Activated CD8-positive, alpha-beta memory T cell treated with anti-CD3 and anti-CD28 coated beads, Interleukin-2, amount 10 ng/mL, durations not matched to agents 7 days and 5 days (primary cell): ENCODE results near the gene VCX3B. TPM values are rescaled to one million over a fixed set of nuclear protein-coding genes. Genes with fewer than 3 reads are reported as not detected.
"Not testable (repeated sequence)": the region's sequence is repeated elsewhere in the genome, so short reads cannot be mapped to it uniquely, and the experiment has no call there.

Experiments used
- ATAC-seq: fragments of 150-1000 bp; cut with Tn5 transposase; one replicate; pipeline ENCODE4 v1.10.0; 2021; ENCODE audit warnings: moderate library complexity
- CTCF ChIA-PET: fragments of 350-600 bp; sonication (Branson Sonifier 250); formaldehyde crosslinking; loops from one replicate; lab custom pipeline; 2021; ENCODE audit warnings: antibody characterized with exemption; lab: Charles Lee
- DNase-seq: peaks from one replicate; pipeline ENCODE4 v3.0.0-alpha.2; 2020
- H3K27ac Mint-ChIP-seq: one replicate; pipeline ENCODE4 v1.8.0; 2021; ENCODE audit warnings: mild to moderate bottlenecking, mixed read lengths
- H3K27me3 Mint-ChIP-seq: one replicate; pipeline ENCODE4 v1.8.0; 2021; ENCODE audit warnings: mixed read lengths
- H3K36me3 Mint-ChIP-seq: one replicate; pipeline ENCODE4 v1.8.0; 2021; ENCODE audit warnings: mild to moderate bottlenecking, mixed read lengths
- H3K4me1 Mint-ChIP-seq: one replicate; pipeline ENCODE4 v1.8.0; 2021; ENCODE audit warnings: mixed read lengths
- H3K4me3 Mint-ChIP-seq: one replicate; pipeline ENCODE4 v1.8.0; 2021; ENCODE audit warnings: mild to moderate bottlenecking, moderate library complexity, mixed read lengths
- H3K9me3 Mint-ChIP-seq: one replicate; pipeline ENCODE4 v1.8.0; 2022; ENCODE audit warnings: low read depth, mixed read lengths
- total RNA-seq, 2 experiments: library from RNA; stranded (reverse); gene quantifications; one replicate each; pipeline ENCODE4 v1.2.3, GENCODE V29; 2021

Gene VCX3B
- total RNA-seq, 2 experiments from 2014 or later: not detected

DNA sequence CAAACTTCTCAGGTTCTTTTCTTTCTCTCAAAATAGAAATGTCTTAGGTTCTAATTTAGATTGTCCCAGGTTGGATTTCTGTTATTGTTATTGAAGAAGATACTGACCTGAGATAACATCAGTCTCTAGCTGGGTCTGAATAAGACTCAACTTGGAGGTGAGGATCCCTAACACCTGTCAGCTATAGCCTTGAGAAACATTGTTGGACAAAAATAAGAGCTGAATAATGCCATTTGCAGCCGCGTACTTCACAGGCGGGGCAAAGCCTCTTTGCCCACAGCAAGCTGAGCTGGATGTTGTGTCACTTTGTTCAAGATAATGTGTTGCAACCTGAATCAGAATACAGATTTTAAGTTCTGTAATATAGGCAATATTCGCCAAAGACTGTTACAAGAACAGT, 35.6 kb downstream of the VCX3B start:
- DNase-seq (no peak), ATAC-seq (no peak)
- H3K27ac Mint-ChIP-seq: no peak overlapping the region
- no peak overlapping the region for H3K4me3 Mint-ChIP-seq
- H3K9me3 Mint-ChIP-seq: no peaks in the 10 kb centered on the region
- CTCF ChIA-PET: no interaction called here
- H3K27me3 Mint-ChIP-seq: no peaks in the 10 kb centered on the region
- H3K36me3 Mint-ChIP-seq: no peaks in the 10 kb centered on the region
- no peaks in the 10 kb centered on the region for H3K4me1 Mint-ChIP-seq

DNA sequence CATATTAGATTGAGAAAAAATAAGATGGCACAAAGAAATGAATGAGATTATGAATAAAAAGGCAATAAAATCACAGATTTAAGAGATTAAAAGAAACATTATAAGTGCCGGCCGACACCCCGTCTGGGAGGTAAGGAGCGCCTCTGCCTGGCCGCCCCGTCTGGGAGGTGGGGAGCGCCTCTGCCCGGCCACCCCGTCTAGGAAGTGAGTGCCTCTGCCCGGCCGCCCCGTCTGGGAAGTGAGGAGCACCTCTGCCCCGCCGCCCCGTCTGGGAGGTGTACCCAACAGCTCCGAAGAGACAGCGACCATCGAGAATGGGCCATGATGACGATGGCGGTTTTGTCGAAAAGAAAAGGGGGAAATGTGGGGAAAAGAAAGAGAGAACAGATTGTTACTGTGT, 37.5 kb downstream of the VCX3B start:
- H3K27me3 Mint-ChIP-seq, H3K9me3 Mint-ChIP-seq, CTCF ChIA-PET, ATAC-seq, DNase-seq, H3K4me1 Mint-ChIP-seq, H3K4me3 Mint-ChIP-seq, H3K36me3 Mint-ChIP-seq, H3K27ac Mint-ChIP-seq: not testable (repeated sequence)

DNA sequence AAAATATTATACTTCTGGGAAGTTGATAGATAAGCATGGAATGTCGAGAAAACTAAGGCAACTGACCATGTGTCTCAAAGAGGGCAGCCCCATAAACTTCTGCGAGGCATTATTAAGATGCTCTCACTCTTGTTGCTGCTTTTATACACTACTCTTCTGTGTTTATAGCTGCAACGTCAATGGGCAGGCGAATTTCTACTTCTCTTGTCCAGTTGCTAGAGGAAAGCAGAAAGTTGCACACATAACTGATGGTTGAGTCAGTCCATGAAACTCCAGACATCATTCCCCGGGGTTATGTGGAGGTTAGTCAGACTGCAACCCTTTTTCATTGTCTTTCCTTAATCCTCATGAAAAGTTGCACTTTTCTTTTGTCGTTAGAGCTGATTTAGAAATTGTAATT, 39.8 kb downstream of the VCX3B start:
- Mint-ChIP-seq H3K27me3 (no peaks in the 10 kb centered on the region), H3K27ac (no peak overlapping the region), H3K4me3 (no peak overlapping the region), H3K9me3 (no peaks in the 10 kb centered on the region), H3K4me1 (no peaks in the 10 kb centered on the region), H3K36me3 (no peaks in the 10 kb centered on the region)
- DNase-seq (no peak), ATAC-seq (no peak)
- CTCF ChIA-PET: no interaction called here
